ENCODE measurements around the gene EHBP1.

EHBP1 gene

DNA sequence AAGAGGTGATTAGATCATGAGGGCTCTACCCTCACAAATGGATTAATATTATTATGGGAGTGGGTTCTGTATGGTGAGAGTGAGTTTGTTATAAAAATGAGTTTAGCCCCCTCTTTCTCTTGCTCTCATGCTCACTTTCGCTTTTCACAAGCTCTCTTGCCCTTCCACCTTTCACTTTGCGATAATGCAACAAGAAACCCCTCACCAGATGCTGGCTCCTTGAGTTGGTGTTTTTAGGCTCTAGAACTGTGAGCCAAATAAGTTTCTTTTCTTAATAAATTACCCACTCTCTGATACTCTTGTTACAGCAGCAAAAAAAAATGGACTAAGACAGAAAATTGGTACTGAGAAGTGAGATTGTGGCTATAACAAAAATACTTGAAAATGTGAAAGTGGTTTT, 106.5 kb downstream of the EHBP1 start:
- TF ChIP-seq, protein P1, sequence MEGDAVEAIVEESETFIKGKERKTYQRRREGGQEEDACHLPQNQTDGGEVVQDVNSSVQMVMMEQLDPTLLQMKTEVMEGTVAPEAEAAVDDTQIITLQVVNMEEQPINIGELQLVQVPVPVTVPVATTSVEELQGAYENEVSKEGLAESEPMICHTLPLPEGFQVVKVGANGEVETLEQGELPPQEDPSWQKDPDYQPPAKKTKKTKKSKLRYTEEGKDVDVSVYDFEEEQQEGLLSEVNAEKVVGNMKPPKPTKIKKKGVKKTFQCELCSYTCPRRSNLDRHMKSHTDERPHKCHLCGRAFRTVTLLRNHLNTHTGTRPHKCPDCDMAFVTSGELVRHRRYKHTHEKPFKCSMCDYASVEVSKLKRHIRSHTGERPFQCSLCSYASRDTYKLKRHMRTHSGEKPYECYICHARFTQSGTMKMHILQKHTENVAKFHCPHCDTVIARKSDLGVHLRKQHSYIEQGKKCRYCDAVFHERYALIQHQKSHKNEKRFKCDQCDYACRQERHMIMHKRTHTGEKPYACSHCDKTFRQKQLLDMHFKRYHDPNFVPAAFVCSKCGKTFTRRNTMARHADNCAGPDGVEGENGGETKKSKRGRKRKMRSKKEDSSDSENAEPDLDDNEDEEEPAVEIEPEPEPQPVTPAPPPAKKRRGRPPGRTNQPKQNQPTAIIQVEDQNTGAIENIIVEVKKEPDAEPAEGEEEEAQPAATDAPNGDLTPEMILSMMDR (IDR thresholded peaks at IDR 0.05; ENCODE audit: extremely low read depth, insufficient read depth, missing control alignments) = no peak
- DNase-seq (ENCODE audit: low spot score) = no peak
- in situ Hi-C loops (cut with MboI; ENCODE audit: low pct_unique_long_range_greater_than_20kb, low sequenced_read_pairs, unreplicated experiment) = no loop called here

DNA sequence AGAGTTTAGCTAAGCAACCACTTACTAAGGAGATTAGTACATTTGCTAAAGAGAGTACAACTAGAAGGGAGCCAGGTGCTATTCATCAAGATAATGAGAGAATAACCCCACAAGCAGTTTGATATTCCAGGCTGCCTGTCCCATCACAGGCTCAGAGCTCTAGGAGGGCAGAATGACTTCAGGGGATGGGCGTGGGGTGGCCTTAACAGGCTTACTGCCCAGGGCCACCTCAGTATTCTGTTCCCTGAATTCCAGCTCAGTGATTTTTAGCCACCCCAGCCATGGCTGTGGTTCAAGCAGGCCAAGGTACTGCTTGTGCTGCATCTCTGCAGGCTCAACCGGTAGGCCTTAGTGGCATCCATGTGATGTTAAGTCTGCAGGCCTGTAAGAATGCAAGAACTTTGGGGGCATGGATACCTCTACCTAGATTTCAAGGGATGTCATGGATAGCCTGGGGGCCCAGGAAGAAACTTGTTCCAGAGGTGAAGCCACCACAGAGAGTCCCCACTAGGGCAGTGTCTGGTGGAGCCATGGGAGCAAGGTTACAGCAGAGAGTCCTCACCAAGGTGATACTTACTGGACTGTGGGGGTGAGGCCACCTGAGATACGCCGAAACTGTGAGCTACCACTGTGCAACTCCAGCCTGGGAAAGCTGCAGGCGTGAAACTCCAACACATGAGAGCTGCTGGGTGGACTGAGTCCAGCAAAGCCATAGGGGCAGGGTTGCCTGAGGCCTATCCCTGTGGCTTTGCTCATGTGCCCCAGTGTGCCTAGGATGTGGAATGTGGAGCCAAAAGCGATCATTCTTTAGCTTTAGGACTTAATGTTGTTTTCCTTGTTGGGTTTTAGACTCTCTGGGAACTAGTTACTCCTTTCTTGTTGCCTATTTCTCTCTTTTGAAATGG, 107.7 kb downstream of the EHBP1 start:
- in situ Hi-C loops (cut with MboI; ENCODE audit: low pct_unique_long_range_greater_than_20kb, low sequenced_read_pairs, unreplicated experiment) = no loop called here
- DNase-seq (ENCODE audit: low spot score) = no peak
- TF ChIP-seq, protein P1 (IDR thresholded peaks at IDR 0.05; ENCODE audit: extremely low read depth, insufficient read depth, missing control alignments) = no peak

DNA sequence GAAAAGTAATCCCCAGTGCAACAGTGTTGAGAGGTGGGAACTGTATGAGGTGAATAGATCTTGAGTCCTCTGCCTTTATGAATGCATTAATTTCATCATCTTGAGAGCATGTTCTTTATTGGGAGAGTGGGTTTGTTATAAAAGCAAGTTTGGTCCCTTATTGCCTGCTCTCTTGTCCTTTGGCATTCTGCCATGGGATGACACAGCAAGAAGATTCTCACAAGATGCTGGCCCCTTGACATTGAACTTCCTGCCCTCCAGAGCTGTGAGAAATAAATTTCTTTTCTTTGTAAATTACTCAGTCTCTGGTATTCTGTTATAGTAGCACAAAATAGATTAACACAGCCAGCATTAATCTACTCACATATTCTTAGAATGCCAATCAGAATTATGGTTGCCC, 108.6 kb downstream of the EHBP1 start:
- no peak for DNase-seq (ENCODE audit: low spot score)
- TF ChIP-seq, protein P1 (IDR thresholded peaks at IDR 0.05; ENCODE audit: extremely low read depth, insufficient read depth, missing control alignments) = no peak
- in situ Hi-C loops (cut with MboI; ENCODE audit: low pct_unique_long_range_greater_than_20kb, low sequenced_read_pairs, unreplicated experiment) = no loop called here

DNA sequence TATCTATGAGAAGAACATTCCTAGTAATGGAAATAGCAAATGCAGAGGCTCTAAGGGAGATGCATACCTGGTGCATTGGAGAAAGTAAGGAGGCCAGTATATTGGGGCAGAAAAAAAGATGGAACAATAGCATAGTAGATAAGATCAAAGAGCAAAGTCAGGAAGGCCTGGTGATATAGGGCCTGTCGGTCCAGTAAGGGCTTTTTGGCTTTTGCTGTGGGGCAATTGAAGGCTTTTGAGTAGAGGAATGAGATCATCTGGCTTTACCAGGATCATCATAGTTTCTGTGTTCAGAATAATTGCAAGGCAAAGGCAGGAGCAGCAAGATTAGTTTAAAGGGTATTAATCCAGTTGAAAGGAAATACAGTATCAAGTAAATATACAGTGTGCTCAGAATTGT, 111.8 kb downstream of the EHBP1 start:
- no peak for DNase-seq (ENCODE audit: low spot score)
- TF ChIP-seq, protein P1 (IDR thresholded peaks at IDR 0.05; ENCODE audit: extremely low read depth, insufficient read depth, missing control alignments) = no peak
- in situ Hi-C loops (cut with MboI; ENCODE audit: low pct_unique_long_range_greater_than_20kb, low sequenced_read_pairs, unreplicated experiment) = no loop called here

DNA sequence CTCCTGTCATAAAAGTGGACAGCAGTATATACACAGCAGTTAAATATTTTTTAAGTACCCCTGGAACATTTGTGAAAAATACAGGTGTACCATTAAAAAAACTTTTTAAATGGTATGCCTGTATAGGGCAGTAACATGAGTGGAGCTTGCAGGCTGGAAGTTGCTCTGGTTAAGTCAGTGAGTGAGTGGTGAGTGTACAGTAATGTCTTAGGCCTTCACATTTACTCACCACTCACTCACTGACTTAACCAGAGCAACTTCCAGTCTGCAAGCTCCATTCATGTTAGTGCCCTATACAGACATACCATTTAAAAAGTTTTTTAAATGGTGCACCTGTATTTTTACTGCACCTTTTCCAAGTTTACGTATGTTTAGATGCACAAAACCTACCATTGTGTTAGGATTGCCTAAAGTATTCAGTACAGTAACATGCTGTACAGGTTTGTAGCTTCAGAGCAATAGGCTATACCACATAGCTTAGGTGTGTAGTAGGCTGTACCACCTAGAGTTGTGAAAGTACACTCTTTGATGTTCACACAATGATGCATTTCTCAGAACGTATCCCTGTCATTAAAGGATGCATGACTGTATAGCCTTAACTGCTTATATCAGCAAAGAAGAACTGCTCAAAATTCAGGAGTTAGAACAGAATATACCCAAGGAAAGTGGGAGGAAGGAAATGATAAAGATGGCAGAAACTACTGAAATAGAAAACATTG, 112.6 kb downstream of the EHBP1 start:
- DNase-seq (ENCODE audit: low spot score) = no peak
- TF ChIP-seq, protein P1 (IDR thresholded peaks at IDR 0.05; ENCODE audit: extremely low read depth, insufficient read depth, missing control alignments) = no peak
- in situ Hi-C loops (cut with MboI; ENCODE audit: low pct_unique_long_range_greater_than_20kb, low sequenced_read_pairs, unreplicated experiment) = no loop called here

DNA sequence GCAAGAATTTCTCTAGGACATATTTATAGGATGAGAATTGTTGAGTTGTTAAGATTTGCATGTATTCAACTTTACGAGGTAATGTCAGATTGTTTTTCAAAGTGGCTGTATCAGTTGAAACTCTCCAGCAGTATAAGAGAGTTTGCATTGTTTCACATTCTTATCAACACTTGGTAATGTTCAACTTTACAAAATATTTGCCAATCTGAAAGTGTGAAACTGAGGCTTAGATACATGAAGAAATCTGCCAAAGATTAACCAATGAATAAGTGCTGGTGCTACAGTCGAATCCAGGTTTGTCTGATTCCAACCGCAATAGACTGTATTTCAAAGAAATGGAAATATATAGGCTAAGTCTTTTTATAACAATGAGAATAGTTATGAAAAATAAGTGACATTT, 117.0 kb downstream of the EHBP1 start:
- DNase-seq (ENCODE audit: low spot score) = no peak
- TF ChIP-seq, protein P1 (IDR thresholded peaks at IDR 0.05; ENCODE audit: extremely low read depth, insufficient read depth, missing control alignments) = no peak
- in situ Hi-C loops (cut with MboI; ENCODE audit: low pct_unique_long_range_greater_than_20kb, low sequenced_read_pairs, unreplicated experiment) = no loop called here

Data from GM13977 (cell line).